ENCODE data around the gene ZNF879. TPM values are rescaled to one million over a fixed set of nuclear protein-coding genes. Genes with fewer than 3 reads are reported as not detected.

ZNF879 gene
- total RNA-seq, 4 donors from 2014 or later = 2.1 to 8.0 (median 4.6) TPM

DNA sequence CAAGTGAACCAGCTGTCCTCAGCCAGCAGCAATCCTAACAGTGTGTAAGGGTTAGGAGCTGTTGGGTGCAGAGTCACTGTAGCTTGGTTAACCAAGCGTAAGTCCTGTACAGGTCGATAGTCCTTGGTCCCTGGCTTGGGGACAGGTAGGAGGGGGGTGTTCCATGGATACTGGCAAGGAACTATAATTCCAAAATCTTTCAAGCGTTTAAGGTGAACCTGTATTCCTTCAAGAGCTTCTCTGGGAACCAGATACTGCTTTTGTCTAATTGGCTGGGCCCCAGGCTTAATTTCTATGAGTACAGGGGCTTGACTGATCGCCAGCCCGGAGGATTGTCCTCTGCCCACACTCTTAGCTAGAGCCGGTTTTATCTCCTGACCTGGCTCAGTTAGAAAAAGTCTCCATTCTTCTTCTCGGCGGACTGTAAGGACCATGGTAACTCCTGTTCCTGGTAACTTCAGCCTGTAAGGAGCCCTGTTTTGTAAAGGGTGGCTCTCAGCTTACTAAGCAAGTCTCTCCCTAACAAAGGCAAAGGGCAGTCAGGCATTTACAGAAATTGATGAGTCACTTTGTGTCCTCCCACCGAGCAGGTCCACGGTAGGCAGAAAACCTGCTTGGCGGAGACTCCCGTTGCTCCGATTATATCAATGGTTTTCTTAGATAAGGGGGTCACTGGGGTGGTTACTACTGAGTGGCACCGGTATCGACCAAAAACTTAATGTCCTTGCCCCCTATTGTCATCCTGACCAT lies 30.6 kb downstream of the ZNF879 start:
- DNase-seq = no peak
- TF ChIP-seq POLR2A (IDR thresholded peaks at IDR 0.05) (no peak), CTCF (IDR thresholded peaks at IDR 0.05) (no peak)
- intact Hi-C loops (cut with DNase I) = no loop called here
- H3K27ac ChIP-seq = no peak overlapping the region
- no peaks in the 10 kb centered on the region for H3K4me1 ChIP-seq
- H3K4me3 ChIP-seq = no peak overlapping the region
- WGBS, 2 donors = 86 to 89% methylated on average over 14 of the region's 15 CpGs
- peaks cover 0 to 7% (median 3%) of the 10 kb centered on the region in 3 donors for H3K9me3 ChIP-seq
- H3K27me3 ChIP-seq = no peaks in the 10 kb centered on the region
- H3K36me3 ChIP-seq = no peaks in the 10 kb centered on the region

DNA sequence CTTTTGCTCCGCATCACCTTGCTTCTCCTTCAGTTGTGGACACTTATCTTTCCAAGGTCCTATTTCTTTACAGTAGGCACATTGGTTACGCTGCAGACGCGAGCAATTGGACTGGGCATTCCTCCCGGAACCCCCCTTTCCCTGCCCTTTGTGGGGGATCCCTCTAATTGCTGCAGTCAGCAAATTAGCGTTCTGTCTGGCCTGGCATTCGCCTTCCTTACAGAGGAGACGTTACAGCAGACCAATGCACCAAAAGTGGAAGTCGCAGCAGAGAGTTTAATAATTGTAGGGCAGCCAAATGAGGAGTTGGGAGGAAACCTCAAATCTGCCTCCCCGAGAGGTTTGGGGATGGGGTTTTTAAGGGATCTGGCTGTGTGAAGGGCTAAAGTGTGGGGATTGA lies 31.3 kb downstream of the ZNF879 start:
- Histone ChIP-seq H3K36me3 (no peaks in the 10 kb centered on the region), H3K4me3 (no peak overlapping the region), H3K9me3 (peaks cover 0 to 7% (median 3%) of the 10 kb centered on the region in 3 donors), H3K27ac (no peak overlapping the region), H3K27me3 (no peaks in the 10 kb centered on the region), H3K4me1 (peaks cover 0 to 4% (median 0%) of the 10 kb centered on the region in 3 donors)
- intact Hi-C loops (cut with DNase I) = no loop called here
- no peak for DNase-seq
- TF ChIP-seq CTCF (IDR thresholded peaks at IDR 0.05) (no peak), POLR2A (IDR thresholded peaks at IDR 0.05) (no peak)
- WGBS, 2 donors = 74 to 88% methylated on average over 8 to 9 of the region's 10 CpGs

- H3K4me1 ChIP-seq = peaks cover 0 to 4% (median 0%) of the 10 kb centered on the region in 3 donors
- no peaks in the 10 kb centered on the region for H3K27me3 ChIP-seq
- H3K27ac ChIP-seq = no peak overlapping the region
- no peak for DNase-seq
- no peaks in the 10 kb centered on the region for H3K36me3 ChIP-seq
- 55 to 70% methylated on average over 2 to 3 of the region's 3 CpGs for WGBS, 2 donors
- intact Hi-C loops (cut with DNase I) = no loop called here
- no peak overlapping the region for H3K4me3 ChIP-seq
- no peak for TF ChIP-seq POLR2A (IDR thresholded peaks at IDR 0.05)
- no peak for TF ChIP-seq CTCF (IDR thresholded peaks at IDR 0.05)
- H3K9me3 ChIP-seq = peaks cover 0 to 7% (median 2%) of the 10 kb centered on the region in 3 donors
These were observed 31.8 kb downstream of the ZNF879 start for GRCh38 chr5:179055436-179055835.

DNA sequence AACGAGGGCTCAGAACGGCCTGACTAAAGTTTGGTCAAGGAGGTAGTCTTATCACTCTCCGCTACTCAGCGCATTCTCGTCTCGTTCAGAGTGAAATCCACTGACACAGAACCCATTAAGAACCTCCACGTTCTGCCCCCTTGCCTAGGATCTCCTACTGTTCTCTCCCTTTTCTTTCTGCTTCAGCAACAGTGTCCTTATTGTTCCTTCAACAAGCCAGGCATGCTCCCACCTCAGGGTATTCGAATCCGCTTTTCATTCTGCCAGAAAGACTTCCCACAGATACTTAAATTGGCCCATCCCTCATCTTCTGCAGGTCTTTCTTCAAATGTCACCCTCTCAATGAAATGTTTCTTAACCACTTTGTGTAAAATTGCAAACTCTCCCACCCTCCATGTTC lies 32.2 kb downstream of the ZNF879 start:
- intact Hi-C loops (cut with DNase I) = no loop called here
- no peak for TF ChIP-seq CTCF (IDR thresholded peaks at IDR 0.05)
- no peak for TF ChIP-seq POLR2A (IDR thresholded peaks at IDR 0.05)
- Histone ChIP-seq H3K4me3 (no peak overlapping the region), H3K27me3 (no peaks in the 10 kb centered on the region), H3K36me3 (no peaks in the 10 kb centered on the region), H3K27ac (no peak overlapping the region), H3K4me1 (peaks cover 1 to 8% (median 4%) of the 10 kb centered on the region in 3 donors), H3K9me3 (peaks cover 0 to 7% (median 0%) of the 10 kb centered on the region in 3 donors)
- no peak for DNase-seq
- 69 to 79% methylated on average over 9 of the region's 9 CpGs for WGBS, 2 donors

- 7 to 9% methylated on average over 13 to 33 of the region's 81 CpGs for WGBS, 2 donors
- peak in 1 of 6 experiments; percentile 27 for TF ChIP-seq CTCF (IDR thresholded peaks at IDR 0.05)
- peak in 1 of 4 donors; percentile 40 for TF ChIP-seq POLR2A (IDR thresholded peaks at IDR 0.05)
- H3K9me3 ChIP-seq = peaks cover 0 to 12% (median 3%) of the 10 kb centered on the region in 3 donors
- no peaks in the 10 kb centered on the region for H3K27me3 ChIP-seq
- peak within 1 kb of the TSS; percentile 67 to 84 (median 72) for H3K27ac ChIP-seq
- H3K4me3 ChIP-seq = peak within 1 kb of the TSS; percentile 59 to 84 (median 71)
- DNase-seq = peak; percentile 23
- intact Hi-C loops (cut with DNase I) = no loop called here
- H3K36me3 ChIP-seq = peaks cover 0 to 36% (median 0%) of the 10 kb centered on the region in 3 donors
- H3K4me1 ChIP-seq = peaks cover 9 to 18% (median 10%) of the 10 kb centered on the region in 3 donors
These were observed 36.8 kb downstream of the ZNF879 start, which contains the start of gene ZNF354C for GRCh38 chr5:179060116-179061008. Gene ZNF354C, plus strand, starts transcription at chr5:179060373. Its CDS starts 1,696 bp downstream, at chr5:179062069.

All from esophagus squamous epithelium (tissue), 5 donors.